Caki2 (cell line): ENCODE results near the gene COL28A1. TPM values are rescaled to one million over a fixed set of nuclear protein-coding genes. Genes with fewer than 3 reads are reported as not detected.
A peak's percentile ranks its signal among the peaks of the same experiment; 100 is the strongest.

ENCODE experiments used
- DNase-seq: peaks from one replicate; pipeline ENCODE4 v3.0.0-alpha.2; 2015; ENCODE audit warnings: low read depth
- in situ Hi-C: cut with HindIII; loops from 2 replicates; pipeline ENCODE4 v1.10.0; 2016; ENCODE audit warnings: low sequenced_read_pairs, low pct_unique_long_range_greater_than_20kb, mixed read lengths
- total RNA-seq: library from RNA; depleted of rRNA; stranded (reverse); fragments of >200 nt; shearing (Covaris generic); gene quantifications from 2 replicates; pipeline ENCODE4 v1.2.3, GENCODE V29; 2014; ENCODE audit warnings: low replicate concordance; rRNA removed

Gene COL28A1
- 0.17 and 0.84 TPM in 2 replicates for total RNA-seq

DNA sequence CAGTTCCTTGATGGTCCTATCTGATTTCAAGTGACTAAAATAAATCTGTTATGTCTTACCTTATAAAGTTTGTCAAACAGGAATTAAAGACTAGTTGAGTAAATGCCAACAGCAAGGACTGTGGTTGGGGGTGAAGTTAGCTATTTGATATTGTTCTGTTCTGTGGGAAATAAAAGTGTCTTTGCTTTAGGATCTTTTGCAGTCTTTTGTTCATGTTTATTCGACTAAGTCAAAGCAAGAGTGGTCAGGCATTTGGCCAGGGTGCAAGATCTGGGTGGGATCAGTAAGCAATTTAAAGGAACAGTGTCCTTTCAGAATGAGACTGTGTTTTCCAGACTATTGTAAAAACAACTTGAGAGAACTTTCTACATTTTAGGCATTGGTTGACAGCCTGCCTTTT, at the start of gene COL28A1:
Gene COL28A1, minus strand, starts transcription at position 183 of the 400 bp plus-strand sequence. CDS start 2,998 bp downstream, outside the sequence.
- DNase-seq = no peak

DNA sequence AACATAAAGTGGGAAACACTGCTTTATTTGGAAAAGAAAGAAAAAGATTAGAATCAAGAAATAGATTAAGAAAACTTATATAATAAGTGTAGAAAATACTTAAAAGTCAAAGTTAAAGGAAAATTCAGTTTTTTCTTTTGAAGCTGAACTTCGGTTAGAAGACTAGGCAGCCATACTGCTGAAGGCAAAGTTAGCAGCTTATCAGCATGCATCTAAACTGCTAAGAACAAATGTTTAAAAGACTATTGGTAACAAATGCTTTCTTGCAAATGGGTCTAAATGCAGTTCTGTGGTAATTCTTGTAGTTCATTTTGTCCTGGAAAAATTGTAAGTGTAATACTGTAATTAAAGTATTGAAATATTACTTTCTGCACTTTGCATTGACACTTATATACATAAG, 49.0 kb upstream of the COL28A1 start:
- DNase-seq = no peak
- in situ Hi-C loops = no loop called here

More for the DNA sequence above, at the start of gene COL28A1:
- in situ Hi-C loops = no loop called here

DNA sequence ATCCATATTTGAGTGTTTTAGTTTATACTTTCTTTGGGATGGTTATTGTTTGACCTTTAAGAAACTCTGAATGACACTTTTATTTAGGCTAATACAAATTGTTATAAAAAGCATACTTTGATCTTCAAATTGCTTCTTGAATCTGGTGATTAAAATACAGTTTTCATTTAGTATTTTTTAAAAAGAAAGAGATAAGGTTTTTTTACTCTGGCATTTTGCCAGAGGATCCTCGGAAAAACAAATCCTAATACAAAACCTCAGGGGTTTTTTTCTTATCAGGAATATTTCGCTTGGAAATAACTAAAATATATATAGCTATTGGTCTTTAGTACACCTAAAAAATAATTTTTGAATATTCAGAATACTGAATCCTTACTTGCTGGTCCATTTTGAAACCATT, 48.1 kb upstream of the COL28A1 start:
- in situ Hi-C loops = no loop called here
- no peak for DNase-seq

DNA sequence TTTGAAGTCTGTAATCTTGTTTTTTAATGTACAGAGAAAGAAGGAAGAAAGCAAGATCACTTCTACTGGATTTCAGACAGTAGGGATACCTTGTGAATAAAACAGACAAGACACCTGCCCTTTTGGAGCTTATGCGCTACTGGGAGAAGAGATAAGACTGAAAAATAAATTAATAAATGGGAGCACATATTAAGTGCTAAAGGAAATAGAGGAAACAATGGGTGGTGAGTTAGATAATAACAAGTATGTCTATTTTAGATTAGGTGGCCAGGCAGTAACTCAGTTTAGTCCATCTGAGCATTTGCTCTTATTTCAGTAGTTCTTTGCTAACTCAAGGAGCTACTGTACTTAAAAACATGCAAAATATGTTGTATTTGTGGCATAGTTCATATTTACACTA, 46.9 kb upstream of the COL28A1 start:
- no peak for DNase-seq
- in situ Hi-C loops = no loop called here

DNA sequence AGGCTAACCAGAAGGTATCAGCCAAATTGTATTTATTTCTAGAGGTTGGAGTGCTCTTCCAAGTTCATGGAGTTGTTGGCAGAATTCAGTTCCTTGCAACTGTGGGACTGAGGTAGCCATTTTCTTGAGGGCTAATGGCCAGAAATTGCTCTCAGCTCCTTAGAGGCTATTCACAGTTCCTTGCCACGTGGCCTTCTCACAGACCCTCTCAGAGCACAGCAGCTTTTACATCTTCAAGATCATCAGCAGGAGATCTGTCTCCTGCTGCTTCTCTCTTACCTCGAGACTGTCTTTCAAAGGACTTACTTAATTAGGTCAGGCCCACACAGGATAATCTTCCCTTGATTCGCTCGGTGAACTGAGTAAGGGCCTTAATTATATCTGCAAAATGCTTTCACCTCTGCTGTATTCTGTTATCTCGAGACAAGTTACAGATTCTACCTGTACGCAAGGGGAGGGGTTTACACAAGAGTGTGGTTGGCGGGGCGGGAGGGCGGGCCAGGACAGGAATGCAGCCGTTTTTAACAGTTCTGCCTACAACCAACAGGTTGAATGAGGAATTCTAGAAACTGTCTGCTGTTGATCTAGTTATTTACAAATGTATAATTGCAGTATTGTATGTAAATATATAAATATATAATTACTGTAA, 46.0 kb upstream of the COL28A1 start:
- in situ Hi-C loops = no loop called here
- DNase-seq = no peak

DNA sequence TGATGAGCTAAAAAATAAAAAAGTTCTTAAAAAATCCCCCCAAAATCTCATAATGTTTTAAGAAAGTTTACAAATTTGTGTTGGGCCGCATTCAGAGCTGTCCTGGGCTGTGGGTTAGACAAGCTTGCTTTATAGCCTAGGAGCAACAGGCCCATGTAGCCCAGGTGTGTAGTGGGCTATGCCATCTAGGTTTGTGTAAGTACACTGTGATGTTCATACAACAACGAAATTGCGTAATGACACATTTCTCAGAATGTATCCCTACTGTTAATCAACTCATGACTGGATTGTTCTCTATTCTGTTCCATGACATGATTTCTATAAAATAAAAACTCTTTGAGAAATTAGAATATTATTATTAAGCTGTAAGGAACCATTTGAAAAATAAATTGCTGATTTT, 44.0 kb upstream of the COL28A1 start:
- DNase-seq = no peak
- in situ Hi-C loops = no loop called here

DNA sequence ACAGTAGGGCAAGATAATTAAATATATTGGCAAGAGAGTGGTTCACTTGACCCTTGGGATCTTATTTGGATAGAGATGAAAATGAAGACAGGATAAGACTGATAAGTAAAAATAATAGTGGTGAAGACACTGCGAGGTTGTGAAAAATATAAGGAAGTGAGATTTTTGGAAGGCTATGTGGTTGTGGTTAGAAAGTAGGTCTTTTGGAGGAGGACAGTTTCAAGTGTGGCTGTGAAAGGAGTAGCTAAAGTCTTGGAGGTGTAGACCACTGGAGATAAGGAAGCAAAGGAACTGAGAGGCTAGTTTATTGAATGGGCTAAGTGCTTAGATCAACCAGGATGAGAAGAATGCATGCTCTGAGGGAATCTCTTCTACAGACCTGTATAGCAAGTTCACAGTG, 42.2 kb upstream of the COL28A1 start:
- DNase-seq = no peak
- in situ Hi-C loops = no loop called here

DNA sequence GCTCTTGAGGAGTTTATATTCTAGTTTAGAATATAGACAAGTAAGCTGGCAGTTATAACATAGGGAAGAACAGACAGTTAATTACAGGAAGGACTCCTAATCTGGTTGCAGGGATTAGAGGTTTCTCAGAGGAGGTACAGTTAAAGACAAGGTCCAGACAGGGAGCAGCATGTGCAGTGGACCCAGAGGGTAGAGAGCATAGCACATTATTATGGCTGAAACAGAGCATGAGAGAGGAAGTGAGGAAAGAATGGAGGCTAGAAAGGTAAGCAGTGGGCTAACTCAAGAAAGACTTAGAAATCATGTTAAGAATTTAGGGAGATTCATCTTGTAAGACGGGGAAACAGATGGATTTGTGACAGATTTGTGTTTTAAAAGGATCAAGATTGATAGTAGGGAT, 40.7 kb upstream of the COL28A1 start:
- in situ Hi-C loops = no loop called here

DNA sequence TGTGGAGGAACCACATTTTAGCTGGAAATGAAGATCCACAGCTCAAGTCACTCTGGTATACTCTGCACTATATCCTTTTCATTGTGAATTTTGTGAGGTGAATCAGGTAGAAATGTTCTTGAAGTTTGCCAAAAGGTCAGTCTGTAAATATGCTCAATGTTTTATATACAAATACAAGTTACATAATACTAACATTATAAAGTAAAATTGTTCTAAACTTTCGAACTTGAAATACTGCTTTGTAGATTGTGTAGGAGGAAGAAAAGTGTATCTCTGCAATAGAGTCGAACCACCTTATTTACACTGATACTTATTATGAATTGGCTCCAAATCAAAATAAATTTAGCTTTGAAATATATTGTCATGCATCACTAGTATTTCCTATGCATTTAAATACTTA, 38.0 kb upstream of the COL28A1 start:
- no peak for DNase-seq

More for the DNA sequence above, 40.7 kb upstream of the COL28A1 start:
- no peak for DNase-seq

DNA sequence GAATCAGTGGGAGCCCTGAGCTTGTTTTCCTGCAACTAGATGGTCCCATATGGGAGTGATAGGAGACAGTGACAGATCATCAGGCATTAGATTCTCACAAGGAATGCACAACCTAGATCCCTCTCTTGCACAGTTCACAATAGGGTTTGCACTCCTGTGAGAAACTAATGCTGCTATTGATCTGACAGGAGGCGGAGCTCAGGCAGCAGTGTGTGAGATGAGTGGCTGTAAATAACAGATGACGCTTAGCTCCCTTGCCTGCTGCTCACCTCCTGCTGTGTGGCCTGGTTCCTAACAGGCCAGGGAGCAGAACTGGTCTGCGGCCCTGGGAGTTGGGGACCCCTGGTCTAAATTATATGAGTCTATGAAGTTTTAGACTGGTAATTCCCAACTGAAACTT, 34.9 kb upstream of the COL28A1 start:
- no peak for DNase-seq
- in situ Hi-C loops = no loop called here

More for the DNA sequence above, 38.0 kb upstream of the COL28A1 start:
- in situ Hi-C loops = no loop called here

DNA sequence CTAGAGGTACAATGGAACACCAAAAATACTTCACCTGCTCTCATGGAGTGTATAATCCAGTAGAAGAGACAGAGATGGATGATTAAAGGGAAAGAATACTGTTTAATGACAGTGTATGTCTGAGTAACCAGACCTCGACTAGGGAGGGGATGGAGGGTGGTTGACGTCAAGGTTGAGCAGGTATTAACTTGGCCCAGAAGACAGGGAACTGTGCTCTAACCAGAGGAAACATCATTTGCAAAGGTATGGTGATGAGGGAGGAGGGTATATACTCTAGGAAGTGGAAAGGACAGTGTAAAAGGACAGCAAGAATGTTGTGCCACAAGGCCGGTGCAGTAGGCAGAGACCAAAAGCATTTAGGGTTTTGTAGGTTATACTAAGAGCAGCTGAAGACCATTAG, 33.9 kb upstream of the COL28A1 start:
- in situ Hi-C loops = loop anchor here (10.0 kb wide), 1 partner anchor 275 kb away; no protein-coding TSS in a partner anchor

DNA sequence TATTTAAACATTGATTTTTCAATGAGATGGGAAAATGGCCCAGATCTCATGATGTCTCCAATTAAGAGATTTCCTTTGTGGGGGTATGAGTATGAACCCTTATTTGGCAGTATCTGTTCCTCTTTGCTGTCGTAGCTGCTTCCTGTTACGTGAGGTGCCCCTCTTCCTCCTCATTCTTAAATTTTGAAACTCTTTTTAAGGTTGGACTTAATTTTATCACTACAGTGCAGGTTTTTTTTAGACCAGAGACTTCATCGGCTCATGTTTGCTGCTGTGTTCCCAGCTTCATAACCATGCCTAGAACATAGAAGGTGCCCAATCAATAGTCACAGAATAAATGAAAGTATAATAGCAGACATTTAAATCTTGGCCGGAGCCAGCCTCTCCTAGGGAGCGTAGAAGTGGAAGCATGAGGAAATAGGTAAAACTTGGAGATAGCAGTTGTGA, 33.4 kb upstream of the COL28A1 start:
- in situ Hi-C loops = loop anchor here (10.0 kb wide), 1 partner anchor 276 kb away; no protein-coding TSS in a partner anchor
- DNase-seq = no peak

More for the DNA sequence above, 33.9 kb upstream of the COL28A1 start:
- no peak for DNase-seq

DNA sequence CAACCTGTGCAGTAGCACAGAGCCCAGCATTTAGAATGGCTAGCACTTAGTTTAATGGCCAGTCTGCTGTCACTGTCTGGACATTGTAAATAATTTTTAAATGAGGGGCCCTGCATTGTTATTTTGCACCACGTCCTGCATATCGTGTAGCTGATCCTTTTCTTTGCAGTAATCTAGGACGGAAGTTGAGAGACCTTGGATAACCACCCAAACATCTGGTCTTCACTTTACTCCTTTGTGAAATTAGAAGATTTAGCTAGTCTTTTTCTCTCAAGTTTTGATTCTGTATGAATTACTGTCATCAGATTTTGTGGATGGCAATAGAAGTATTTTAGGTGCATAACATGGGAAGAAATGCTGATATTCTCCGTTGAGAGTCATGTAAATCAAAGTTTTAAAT, 32.9 kb upstream of the COL28A1 start:
- in situ Hi-C loops = loop anchor here (10.0 kb wide), 1 partner anchor 276 kb away; no protein-coding TSS in a partner anchor
- no peak for DNase-seq

DNA sequence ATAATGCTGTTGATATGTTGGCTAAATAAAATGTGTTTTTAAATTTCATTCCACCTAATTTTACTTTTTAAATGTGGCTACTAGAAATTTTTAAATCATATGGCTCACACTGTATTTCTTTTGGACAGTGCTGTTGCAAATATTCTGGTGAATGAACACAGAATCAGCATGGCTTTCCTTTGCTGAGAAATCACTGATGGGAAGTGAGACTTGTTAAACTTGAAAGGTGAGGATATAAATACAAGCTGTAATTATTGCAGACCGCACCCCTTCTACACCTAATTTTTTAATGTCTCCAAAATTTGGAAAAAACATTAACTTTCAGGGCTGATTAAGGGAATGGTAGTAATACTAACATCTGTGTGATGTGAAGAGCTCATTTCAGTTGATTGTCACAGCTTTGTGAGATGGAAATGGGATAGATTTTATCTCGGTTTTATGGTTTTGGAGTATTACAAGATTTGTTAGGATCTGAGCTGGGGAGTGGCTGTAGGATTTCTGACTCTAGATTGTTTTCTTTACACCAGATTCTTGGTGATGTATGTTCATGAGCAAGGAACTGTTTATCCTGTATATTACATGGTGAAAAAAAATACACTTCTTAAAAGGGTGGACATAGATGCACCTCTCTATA, 32.3 kb upstream of the COL28A1 start:
- no peak for DNase-seq
- in situ Hi-C loops = loop anchor here (10.0 kb wide), 1 partner anchor 277 kb away; no protein-coding TSS in a partner anchor

DNA sequence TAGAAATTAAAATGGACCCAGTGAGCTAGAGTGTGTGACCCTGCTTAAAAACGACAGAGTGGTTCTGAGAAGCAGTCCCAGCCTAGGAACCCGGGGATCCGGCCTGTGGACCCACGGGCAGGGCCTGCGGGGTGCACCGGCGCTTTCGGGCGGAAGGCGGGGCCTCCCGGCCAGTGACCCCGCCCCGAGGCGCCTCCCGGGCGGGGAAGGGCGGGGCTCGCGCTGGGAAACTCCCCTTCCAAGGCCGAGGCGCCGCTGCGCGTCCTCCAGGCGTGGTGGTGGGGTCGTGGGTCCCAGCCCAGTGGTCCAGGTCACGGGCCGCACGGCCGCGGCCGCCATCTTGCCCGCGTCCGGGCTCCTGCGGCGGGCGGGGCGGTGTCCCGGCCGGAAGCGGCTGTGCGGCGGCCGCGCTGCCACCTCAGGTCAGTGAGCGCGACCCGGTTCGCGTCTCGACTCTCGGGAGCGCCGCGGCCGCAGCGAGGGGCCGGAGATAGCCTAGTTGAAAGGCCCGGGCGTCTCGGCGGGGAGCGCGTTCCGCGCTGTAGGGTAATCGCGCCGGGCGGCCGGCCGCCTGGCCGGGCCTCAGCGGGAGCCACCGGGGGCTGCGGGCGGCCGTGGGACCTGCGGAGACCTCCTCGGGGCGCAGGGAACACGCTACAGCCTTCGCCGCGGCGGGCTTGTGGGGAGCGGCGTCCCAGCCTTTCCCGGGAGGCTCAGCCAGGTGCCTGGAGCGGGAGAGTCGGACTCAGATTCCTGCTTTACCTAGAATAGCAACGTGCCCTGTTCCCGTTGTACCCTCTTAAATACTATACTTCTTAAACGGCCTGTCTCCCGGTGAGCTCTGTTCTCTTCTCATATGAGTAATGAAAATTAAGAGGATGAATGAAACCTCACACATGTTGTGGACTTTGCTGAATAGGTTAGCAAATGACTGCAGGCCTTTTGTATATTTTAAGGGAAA, 31.3 kb upstream of the COL28A1 start, which contains the start of gene MIOS:
Gene MIOS, plus strand, starts transcription at position 234 of the 961 bp plus-strand sequence. CDS start 5,592 bp downstream, outside the sequence.
- DNase-seq = peak; percentile 93
- in situ Hi-C loops = loop anchor here (10.0 kb wide), 1 partner anchor 278 kb away; no protein-coding TSS in a partner anchor

DNA sequence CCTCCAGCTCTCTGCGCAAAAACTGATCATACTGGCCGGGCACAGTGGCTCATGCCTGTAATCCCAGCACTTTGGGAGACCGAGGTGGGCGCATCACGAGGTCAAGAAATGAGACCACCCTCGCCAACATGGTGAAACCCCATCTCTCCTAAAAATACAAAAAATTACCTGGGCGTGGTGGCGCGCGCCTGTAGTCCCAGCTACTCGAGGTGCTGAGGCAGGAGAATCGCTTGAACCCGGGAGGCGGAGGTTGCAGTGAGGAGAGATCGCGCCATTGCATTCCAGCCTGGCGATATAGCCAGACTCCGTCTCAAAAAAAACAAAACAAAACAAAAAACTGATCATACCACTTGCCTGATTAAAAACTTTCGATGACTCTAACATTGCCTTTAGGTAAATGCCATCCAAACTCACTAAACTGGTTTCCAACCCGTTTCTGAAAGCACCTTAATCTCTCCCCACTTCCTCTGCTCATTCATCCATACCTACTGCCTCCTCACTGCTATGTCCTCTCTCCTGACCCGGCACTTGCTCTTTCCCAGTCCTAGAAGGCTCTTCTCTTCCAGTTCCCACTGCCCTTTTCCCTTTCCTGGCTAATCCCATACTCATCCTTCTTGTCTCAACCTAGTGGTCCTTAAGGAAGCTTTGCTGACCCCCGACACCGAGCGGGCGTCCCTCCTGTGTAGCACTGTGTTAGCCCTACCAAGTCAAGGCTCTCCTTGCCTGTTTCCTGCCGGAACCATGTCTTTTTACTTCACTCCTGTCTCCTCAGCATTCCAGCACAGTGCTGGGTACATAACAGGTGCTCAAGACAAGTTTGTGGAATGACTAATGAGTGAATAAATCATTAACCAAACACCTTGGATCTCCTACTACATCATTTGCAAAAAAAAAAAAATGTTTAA, 30.3 kb upstream of the COL28A1 start:
- no peak for DNase-seq
- in situ Hi-C loops = loop anchor here (10.0 kb wide), 1 partner anchor 279 kb away; no protein-coding TSS in a partner anchor

DNA sequence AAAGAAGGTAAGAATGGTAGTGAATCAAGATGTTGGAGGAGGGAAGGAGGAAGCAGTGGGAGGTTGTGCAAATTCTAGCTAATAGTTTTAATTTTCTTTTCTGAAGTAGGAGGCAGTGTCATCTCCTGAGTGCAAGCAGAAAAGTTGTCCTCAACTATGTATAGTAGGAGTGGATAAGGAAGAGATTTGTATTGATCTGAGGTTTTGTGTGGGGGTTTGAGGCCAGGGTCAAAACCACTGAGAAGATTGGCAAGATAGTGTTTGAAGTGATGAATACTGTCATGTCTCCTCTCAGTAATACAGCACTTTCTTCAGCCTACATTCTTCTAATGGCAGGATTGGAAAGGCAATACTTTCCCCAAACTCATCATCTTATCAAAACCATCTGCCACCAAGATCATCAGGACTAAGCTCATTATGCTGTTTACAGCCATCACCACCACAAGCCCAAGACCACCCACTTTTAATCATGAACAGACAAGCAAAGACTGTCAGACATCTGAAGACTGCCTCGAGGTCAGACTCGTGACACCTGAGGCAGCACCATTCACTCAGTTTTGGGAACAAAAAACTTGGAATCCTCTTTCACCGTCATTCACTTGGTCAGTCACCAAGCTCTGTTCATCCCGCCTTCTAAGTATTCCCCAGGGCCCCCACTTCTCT, 29.5 kb upstream of the COL28A1 start:
- DNase-seq = no peak
- in situ Hi-C loops = loop anchor here (10.0 kb wide), 1 partner anchor 280 kb away; no protein-coding TSS in a partner anchor
